Pancreas (tissue), 10 donors: ENCODE measurements around the gene EXOSC10. TPM values are rescaled to one million over a fixed set of nuclear protein-coding genes. Genes with fewer than 3 reads are reported as not detected.
"Not testable (repeated sequence)": the region's sequence is repeated elsewhere in the genome, so short reads cannot be mapped to it uniquely, and the experiment has no call there.

Experiments used
- ATAC-seq, 4 donors: fragments of 200-7000 bp; cut with Tn5 transposase; one replicate each; pipeline versions ENCODE4 v1.8.0 to v1.9.1; 2020; ENCODE audit warnings: mild to moderate bottlenecking in 4 of 4, moderate library complexity in 4 of 4
- DNase-seq, 6 donors: peaks; one replicate each; pipeline ENCODE4 v3.0.0-alpha.2; 2020
- FAIRE-seq: peaks from 2 replicates; lab custom pipeline; 2012; peaks lifted over from hg19 to GRCh38; lab: Jason Lieb, UNC
- H3K27ac ChIP-seq, 4 donors: fragments of 200-600 bp; sonication (generic); 1 replicate in 3 of 4; 2 replicates in 1 of 4; pipeline versions ENCODE4 v1.5.0 to v1.8.0; 2020
- H3K27me3 ChIP-seq, 4 donors: fragments of 200-600 bp; one replicate each; pipeline ENCODE4 v1.8.0; 2021
- H3K36me3 ChIP-seq, 3 donors: fragments of 200-600 bp; sonication (generic) in 1 of 3; one replicate each; pipeline versions ENCODE4 v1.5.0 to v1.8.0; 2020 to 2021
- H3K4me1 ChIP-seq, 3 donors: fragments of 200-600 bp; one replicate each; pipeline ENCODE4 v1.8.0; 2021
- H3K4me3 ChIP-seq, 4 donors: fragments of 200-600 bp; sonication (generic) in 2 of 4; one replicate each; pipeline versions ENCODE4 v1.5.0 to v1.8.0; 2020 to 2021
- H3K9me3 ChIP-seq, 4 donors: fragments of 200-600 bp; one replicate each; pipeline ENCODE4 v1.8.0; 2021
- CTCF ChIP-seq, 4 donors: fragments of 200-600 bp; sonication (generic) in 3 of 4; IDR thresholded peaks; one replicate each; pipeline versions ENCODE4 v1.5.0 to v1.8.0; 2021; ENCODE audit warnings: antibody characterized with exemption in 4 of 4
- WGBS, 2 donors: extraction: QIAGEN DNeasy Blood & Tissue Kit; methylation state at CpG; one replicate each; pipeline ENCODE4 v1.1.7; 2013; 5-methylcytosine and 5-hydroxymethylcytosine counted together
- intact Hi-C, 3 donors: fragments of 100-400 bp; cut with DNase I; formaldehyde crosslinking; loops; one replicate each; pipeline versions ENCODE4 v1.11.1 to v1.14.2; 2022
- polyA plus RNA-seq, 2 donors: library from polyadenylated mRNA; stranded (reverse); fragments of 200-250 nt; gene quantifications; one replicate each; pipeline ENCODE4 v1.2.3, GENCODE V29; 2013
- total RNA-seq, 6 donors: library from RNA; stranded (reverse); fragmentation: NEBNext Ultra II Directional in 4 of 6; extraction: Animal tissue kit (Norgen Biotek cat#: 25700) in 4 of 6; gene quantifications; one replicate each; pipeline versions ENCODE4 v1.2.1 to v1.2.4, GENCODE V29; 2021 to 2023
- donor health status: healthy with polysubstance abuse.
- donor health status: DM: no; HTN: no; CAD: no; lungs with moderate emphysema.
- donor health status: DM: no; HTN: no; CAD: no.
- donor health status: control.
- donor health status: control.
- donor health status: Bipolar disorder and iron deficiency.
- donor health status: DM: yes; HTN: yes; CAD: no.
- donor health status: DM: no; HTN: no; CAD: no.
- donor health status: DM: no; HTN: no; CAD: no.
- donor health status: DM: yes; HTN: yes; CAD: no.

EXOSC10 gene
- total and polyA plus RNA-seq, 8 donors: 16.3 to 65.1 (median 22.3) TPM

GRCh38 chr1:11051781-11052511 is 47.7 kb downstream of the EXOSC10 start:
- ATAC-seq (no peak), FAIRE-seq (no peak)
- no peak for TF ChIP-seq CTCF (IDR thresholded peaks at IDR 0.05)

GRCh38 chr1:11051121-11051520 is 48.5 kb downstream of the EXOSC10 start:
- H3K36me3 ChIP-seq, H3K4me3 ChIP-seq, ATAC-seq, H3K27me3 ChIP-seq, intact Hi-C loops, H3K4me1 ChIP-seq, DNase-seq, H3K27ac ChIP-seq, FAIRE-seq, H3K9me3 ChIP-seq: not testable (repeated sequence)
- WGBS, 2 donors: 94 to 95% methylated on average over 10 of the region's 10 CpGs

More at GRCh38 chr1:11051781-11052511, 47.7 kb downstream of the EXOSC10 start:
- no peak overlapping the region for H3K4me3 ChIP-seq
- no peak overlapping the region for H3K27ac ChIP-seq
- 51% methylated on average over 19 of the region's 19 CpGs for WGBS, 2 donors
- H3K27me3 ChIP-seq: no peaks in the 10 kb centered on the region
- intact Hi-C loops: no loop called here
- DNase-seq: no peak
- H3K36me3 ChIP-seq: peaks cover 2 to 11% (median 5%) of the 10 kb centered on the region in 3 donors
- H3K9me3 ChIP-seq: no peaks in the 10 kb centered on the region
- H3K4me1 ChIP-seq: peaks cover 0 to 7% (median 4%) of the 10 kb centered on the region in 3 donors

GRCh38 chr1:11046625-11047365 is 52.9 kb downstream of the EXOSC10 start, which contains the start of gene MASP2:
TSS of gene MASP2 (minus strand) at chr1:11047239. CDS start at chr1:11047207, 32 bp downstream.
- no peak for FAIRE-seq
- ATAC-seq: no peak
- WGBS, 2 donors: 91 to 93% methylated on average over 27 to 28 of the region's 28 CpGs
- no peak for DNase-seq
- no peak for TF ChIP-seq CTCF (IDR thresholded peaks at IDR 0.05)
- no peak within 1 kb of the TSS for H3K4me3 ChIP-seq
- no peaks in the 10 kb centered on the region for H3K9me3 ChIP-seq
- H3K4me1 ChIP-seq: no peaks in the 10 kb centered on the region
- intact Hi-C loops: no loop called here
- H3K27ac ChIP-seq: no peak within 1 kb of the TSS
- H3K36me3 ChIP-seq: no peaks in the 10 kb centered on the region
- H3K27me3 ChIP-seq: no peaks in the 10 kb centered on the region

- intact Hi-C loops: no loop called here
- TF ChIP-seq CTCF (IDR thresholded peaks at IDR 0.05): no peak
- WGBS, 2 donors: 85 to 89% methylated on average over 8 of the region's 8 CpGs
- FAIRE-seq (no peak), DNase-seq (no peak), ATAC-seq (no peak)
- no peaks in the 10 kb centered on the region for H3K4me1 ChIP-seq
- no peaks in the 10 kb centered on the region for H3K36me3 ChIP-seq
- H3K9me3 ChIP-seq: no peaks in the 10 kb centered on the region
- H3K27me3 ChIP-seq: no peaks in the 10 kb centered on the region
- H3K27ac ChIP-seq: no peak overlapping the region
- no peak overlapping the region for H3K4me3 ChIP-seq
These were observed 53.5 kb downstream of the EXOSC10 start for GRCh38 chr1:11046270-11046566.

GRCh38 chr1:11045428-11046269 is 54.0 kb downstream of the EXOSC10 start:
- ATAC-seq: no peak
- Histone ChIP-seq H3K4me3 (no peak overlapping the region), H3K27me3 (no peaks in the 10 kb centered on the region), H3K9me3 (no peaks in the 10 kb centered on the region), H3K36me3 (no peaks in the 10 kb centered on the region), H3K4me1 (no peaks in the 10 kb centered on the region), H3K27ac (no peak overlapping the region)
- FAIRE-seq: no peak
- TF ChIP-seq CTCF (IDR thresholded peaks at IDR 0.05): no peak
- intact Hi-C loops: no loop called here
- 72 to 73% methylated on average over 32 of the region's 32 CpGs for WGBS, 2 donors
- no peak for DNase-seq
